Stimulated activated CD4-positive, alpha-beta T cell treated with anti-CD3 and anti-CD28 coated beads, Interleukin-4, amount 100 ng/mL, for 4 hours (primary cell): ENCODE data around the gene LACC1.

Source experiments
- DNase-seq, 2 experiments: peaks; one replicate each; pipeline ENCODE4 v3.0.0-alpha.2; 2020

The LACC1 gene

GRCh38 chr13:43879755-43880181 lies at the start of gene LACC1:
TSS of gene LACC1 (plus strand) at chr13:43879904. CDS start at chr13:43880986, 1,082 bp downstream.
- DNase-seq: peak in 1 of 2 experiments; percentile 27

- DNase-seq: no peak
These were observed 49.2 kb upstream of the LACC1 start for GRCh38 chr13:43830497-43830881.

GRCh38 chr13:43831088-43831487 lies 48.6 kb upstream of the LACC1 start:
- DNase-seq: no peak

GRCh38 chr13:43835701-43836100 lies 44.0 kb upstream of the LACC1 start:
- no peak for DNase-seq

- no peak for DNase-seq
These were observed 40.8 kb upstream of the LACC1 start for GRCh38 chr13:43838909-43839308.

- no peak for DNase-seq
These were observed 33.1 kb upstream of the LACC1 start for GRCh38 chr13:43846496-43847158.

- DNase-seq: no peak
These were observed 31.6 kb upstream of the LACC1 start for GRCh38 chr13:43848001-43848649.

- no peak for DNase-seq
These were observed 28.8 kb upstream of the LACC1 start for GRCh38 chr13:43850873-43851272.

GRCh38 chr13:43852923-43853404 lies 26.7 kb upstream of the LACC1 start:
- DNase-seq: no peak

- DNase-seq: no peak
These were observed 17.8 kb upstream of the LACC1 start for GRCh38 chr13:43861863-43862262.

- DNase-seq: no peak
These were observed 14.8 kb upstream of the LACC1 start for GRCh38 chr13:43864921-43865320.

GRCh38 chr13:43865892-43866291 lies 13.8 kb upstream of the LACC1 start:
- DNase-seq: no peak

GRCh38 chr13:43872181-43872580 lies 7.5 kb upstream of the LACC1 start:
- no peak for DNase-seq

- DNase-seq: no peak
These were observed 5.1 kb upstream of the LACC1 start for GRCh38 chr13:43874504-43875092.

- DNase-seq: no peak
These were observed 3.3 kb upstream of the LACC1 start for GRCh38 chr13:43876366-43876765.

- no peak for DNase-seq
These were observed 2.4 kb upstream of the LACC1 start for GRCh38 chr13:43877326-43877725.

GRCh38 chr13:43877766-43878165 lies 1.9 kb upstream of the LACC1 start:
- no peak for DNase-seq

GRCh38 chr13:43878892-43879754 lies 581 bp upstream of the LACC1 start, which contains the start of gene CCDC122:
TSS of gene CCDC122 (minus strand) at chr13:43879740. CDS start at chr13:43869376, 10,364 bp downstream.
- DNase-seq: peak; percentile 73 to 77

GRCh38 chr13:43880214-43880855 lies 631 bp downstream of the LACC1 start:
- DNase-seq: no peak

GRCh38 chr13:43880926-43881325 lies 1.2 kb downstream of the LACC1 start:
- DNase-seq: no peak

- no peak for DNase-seq
These were observed 1.9 kb downstream of the LACC1 start for GRCh38 chr13:43881580-43881979.

- DNase-seq: no peak
These were observed 3.9 kb downstream of the LACC1 start for GRCh38 chr13:43883631-43884030.
